ENCODE data around the gene HCRT. TPM values are rescaled to one million over a fixed set of nuclear protein-coding genes. Genes with fewer than 3 reads are reported as not detected.
"Not testable (repeated sequence)": the region's sequence is repeated elsewhere in the genome, so short reads cannot be mapped to it uniquely, and the experiment has no call there.

Gene HCRT
- total and polyA plus RNA-seq, 2 donors = not detected

DNA sequence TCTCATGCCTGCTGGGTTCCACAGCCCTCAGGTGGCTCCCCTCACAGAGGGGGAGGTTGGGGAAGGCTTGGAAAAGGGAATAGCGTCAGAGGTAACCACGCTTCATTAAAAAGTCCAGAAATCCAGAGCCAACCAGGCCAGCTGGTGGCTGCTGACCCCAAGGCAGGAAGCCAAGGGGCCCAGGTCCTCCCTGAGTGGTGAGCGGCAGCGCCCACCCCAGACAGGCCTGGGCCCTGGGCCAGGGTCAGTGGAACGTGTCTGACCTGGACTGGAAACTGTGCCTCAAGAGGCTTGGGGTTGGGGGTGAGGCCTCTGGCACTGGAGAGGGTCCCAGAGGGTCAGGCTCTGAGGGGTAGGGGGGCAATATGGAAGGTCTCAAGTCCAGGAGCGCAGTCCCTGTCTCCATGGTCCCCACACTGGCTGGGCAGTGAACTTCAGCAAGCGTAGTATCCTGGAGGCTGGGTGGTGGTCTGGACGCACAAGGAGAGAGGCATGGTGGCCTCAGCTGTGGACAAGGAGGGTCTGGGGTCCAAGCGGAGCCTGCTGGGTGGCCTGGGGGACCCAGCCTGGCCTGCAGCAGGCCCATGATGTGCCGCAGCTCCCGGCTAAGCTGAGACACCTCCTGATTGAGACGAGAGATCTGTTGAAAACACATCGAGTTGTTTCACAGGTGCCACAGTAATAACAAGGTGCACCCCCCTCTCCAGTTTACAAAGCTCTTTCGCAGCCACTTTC, 25.3 kb downstream of the HCRT start:
- WGBS = 68% methylated on average over 14 of the region's 14 CpGs
- no peak for DNase-seq (ENCODE audit: extremely low spot score)
- Histone ChIP-seq H3K4me3 (ENCODE audit: low read depth, low read length) (no peak overlapping the region), H3K36me3 (ENCODE audit: insufficient read depth) (no peaks in the 10 kb centered on the region), H3K27ac (ENCODE audit: low read depth) (no peak overlapping the region), H3K4me1 (ENCODE audit: insufficient read depth) (no peaks in the 10 kb centered on the region)

DNA sequence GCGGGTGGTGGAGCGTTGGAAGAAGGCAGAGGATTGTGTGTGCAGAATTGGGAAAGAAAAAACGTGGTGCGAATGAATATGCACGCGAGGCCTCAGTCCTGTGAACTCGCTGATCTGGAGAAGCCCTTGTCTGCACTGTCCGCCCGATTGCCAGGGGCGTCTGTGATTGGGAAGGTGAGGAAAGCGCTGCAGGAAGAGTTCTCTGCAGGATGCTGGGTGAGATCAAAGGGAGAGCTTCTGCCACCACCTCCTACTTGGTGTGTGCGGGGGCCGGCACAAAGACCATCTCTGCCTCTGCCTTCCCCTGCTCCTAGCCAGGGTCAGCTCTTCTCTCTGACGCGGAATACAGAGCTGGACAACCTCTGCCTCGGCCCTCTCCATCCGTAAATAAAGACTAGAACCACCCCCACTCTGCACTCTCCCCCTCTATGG, 29.6 kb downstream of the HCRT start:
- H3K27ac ChIP-seq (ENCODE audit: low read depth) = no peak overlapping the region
- no peaks in the 10 kb centered on the region for H3K36me3 ChIP-seq (ENCODE audit: insufficient read depth)
- H3K4me3 ChIP-seq (ENCODE audit: low read depth, low read length) = peak overlapping the region; percentile 38
- DNase-seq (ENCODE audit: extremely low spot score) = no peak
- WGBS = 24% methylated on average over 17 of the region's 17 CpGs
- H3K4me1 ChIP-seq (ENCODE audit: insufficient read depth) = no peaks in the 10 kb centered on the region

GRCh38 chr17:42153919-42154742, 31.1 kb downstream of the HCRT start:
- DNase-seq (ENCODE audit: extremely low spot score) = no peak
- WGBS = 6% methylated on average over 15 of the region's 15 CpGs
- Histone ChIP-seq H3K4me3 (ENCODE audit: low read depth, low read length) (peak overlapping the region; percentile 95), H3K4me1 (ENCODE audit: insufficient read depth) (no peaks in the 10 kb centered on the region), H3K36me3 (ENCODE audit: insufficient read depth) (no peaks in the 10 kb centered on the region), H3K27ac (ENCODE audit: low read depth) (peak overlapping the region; percentile 59)

GRCh38 chr17:42146911-42147607, 38.2 kb downstream of the HCRT start:
- Histone ChIP-seq H3K4me1 (ENCODE audit: insufficient read depth) (no peaks in the 10 kb centered on the region), H3K27ac (ENCODE audit: low read depth) (no peak overlapping the region), H3K4me3 (ENCODE audit: low read depth, low read length) (no peak overlapping the region), H3K36me3 (ENCODE audit: insufficient read depth) (no peaks in the 10 kb centered on the region)
- DNase-seq (ENCODE audit: extremely low spot score) = no peak
- 89% methylated on average over 13 of the region's 13 CpGs for WGBS

DNA sequence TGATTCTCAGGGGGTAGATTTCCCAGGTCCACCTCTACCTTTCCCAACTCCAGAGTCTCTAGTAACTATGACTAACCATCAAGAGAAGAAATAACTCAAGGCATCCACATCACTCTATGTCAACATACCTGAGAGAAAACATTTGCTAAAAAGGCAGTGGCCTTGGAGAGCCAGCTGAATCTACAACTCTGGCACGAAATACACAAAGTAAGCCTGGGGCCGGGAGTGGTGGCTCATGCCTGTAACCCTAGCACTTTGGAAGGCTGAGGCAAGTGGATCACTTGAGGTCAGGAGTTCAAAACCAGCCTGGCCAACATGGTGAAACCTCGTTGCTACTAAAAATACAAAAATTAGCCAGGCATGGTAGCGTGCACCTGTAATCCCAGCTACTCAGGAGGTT, 42.1 kb downstream of the HCRT start:
- not testable (repeated sequence) for DNase-seq (ENCODE audit: extremely low spot score); H3K27ac ChIP-seq (ENCODE audit: low read depth); H3K36me3 ChIP-seq (ENCODE audit: insufficient read depth); H3K4me3 ChIP-seq (ENCODE audit: low read depth, low read length); H3K4me1 ChIP-seq (ENCODE audit: insufficient read depth)
- WGBS = 90% methylated on average over 4 of the region's 4 CpGs

DNA sequence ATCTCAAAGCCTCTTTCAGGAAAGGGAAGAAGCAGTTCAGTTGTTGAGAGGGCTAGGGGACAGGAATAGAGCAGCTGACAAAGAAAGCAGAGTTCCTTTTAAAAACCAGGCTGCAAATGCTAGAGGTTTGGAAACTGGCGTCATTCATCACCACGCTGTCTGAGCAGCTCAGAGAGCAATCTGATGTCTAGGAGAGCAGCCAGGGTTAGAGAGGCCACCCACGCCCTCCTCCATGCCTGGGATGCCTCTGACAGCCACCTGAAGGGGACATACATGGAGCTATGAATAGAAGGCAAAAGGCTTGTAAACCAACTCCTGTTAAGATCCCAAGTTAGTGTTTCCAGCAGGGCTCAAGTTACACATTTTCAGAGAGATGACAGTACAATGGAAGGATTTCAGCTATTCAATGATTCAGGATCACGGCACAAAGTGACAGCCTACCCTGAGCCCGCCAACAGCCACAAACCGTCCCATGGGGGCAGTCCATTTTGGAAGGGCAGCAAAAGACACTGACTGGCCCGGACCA, 42.8 kb downstream of the HCRT start:
- Histone ChIP-seq H3K4me3 (ENCODE audit: low read depth, low read length) (no peak overlapping the region), H3K36me3 (ENCODE audit: insufficient read depth) (no peaks in the 10 kb centered on the region), H3K27ac (ENCODE audit: low read depth) (no peak overlapping the region), H3K4me1 (ENCODE audit: insufficient read depth) (no peaks in the 10 kb centered on the region)
- WGBS = 81% methylated on average over 7 of the region's 7 CpGs
- no peak for DNase-seq (ENCODE audit: extremely low spot score)

DNA sequence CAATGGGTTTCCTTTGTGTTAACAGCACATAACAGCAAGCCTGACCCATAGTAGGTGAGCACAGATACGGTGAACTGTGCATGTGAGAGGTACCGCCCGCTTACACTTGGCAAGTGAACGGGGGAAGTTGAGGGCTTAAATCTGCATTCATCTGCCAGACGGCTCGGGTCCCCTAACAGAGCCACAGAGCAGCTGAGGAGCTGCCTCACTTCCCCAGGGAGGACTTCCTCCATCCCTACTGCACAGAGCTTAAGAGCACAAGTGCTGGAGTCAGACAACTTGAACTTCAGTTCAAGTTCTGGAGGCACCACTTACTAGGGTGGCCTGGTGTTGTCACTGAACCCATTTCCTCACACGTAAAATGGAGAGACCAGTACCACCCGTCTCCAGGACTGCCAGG, 43.9 kb downstream of the HCRT start:
- no peak overlapping the region for H3K4me3 ChIP-seq (ENCODE audit: low read depth, low read length)
- 63% methylated on average over 8 of the region's 8 CpGs for WGBS
- H3K27ac ChIP-seq (ENCODE audit: low read depth) = no peak overlapping the region
- H3K4me1 ChIP-seq (ENCODE audit: insufficient read depth) = peaks cover 3% of the 10 kb centered on the region
- H3K36me3 ChIP-seq (ENCODE audit: insufficient read depth) = no peaks in the 10 kb centered on the region
- no peak for DNase-seq (ENCODE audit: extremely low spot score)

GRCh38 chr17:42140690-42141089, 44.6 kb downstream of the HCRT start:
- not testable (repeated sequence) for H3K36me3 ChIP-seq (ENCODE audit: insufficient read depth); H3K4me3 ChIP-seq (ENCODE audit: low read depth, low read length); DNase-seq (ENCODE audit: extremely low spot score); H3K4me1 ChIP-seq (ENCODE audit: insufficient read depth); H3K27ac ChIP-seq (ENCODE audit: low read depth)
- WGBS = 98% methylated on average over 7 of the region's 7 CpGs

GRCh38 chr17:42138749-42139492, 46.3 kb downstream of the HCRT start:
- H3K4me1 ChIP-seq (ENCODE audit: insufficient read depth) = peaks cover 3% of the 10 kb centered on the region
- 53% methylated on average over 7 of the region's 7 CpGs for WGBS
- no peak overlapping the region for H3K4me3 ChIP-seq (ENCODE audit: low read depth, low read length)
- no peak for DNase-seq (ENCODE audit: extremely low spot score)
- no peak overlapping the region for H3K27ac ChIP-seq (ENCODE audit: low read depth)
- H3K36me3 ChIP-seq (ENCODE audit: insufficient read depth) = no peaks in the 10 kb centered on the region

GRCh38 chr17:42136654-42137051, 48.6 kb downstream of the HCRT start:
- DNase-seq (ENCODE audit: extremely low spot score) = no peak
- Histone ChIP-seq H3K36me3 (ENCODE audit: insufficient read depth) (no peaks in the 10 kb centered on the region), H3K4me1 (ENCODE audit: insufficient read depth) (peaks cover 3% of the 10 kb centered on the region), H3K4me3 (ENCODE audit: low read depth, low read length) (no peak overlapping the region), H3K27ac (ENCODE audit: low read depth) (peak overlapping the region; percentile 28)
- 87% methylated on average over 3 of the region's 3 CpGs for WGBS

- no peak overlapping the region for H3K4me3 ChIP-seq (ENCODE audit: low read depth, low read length)
- peak overlapping the region; percentile 72 for H3K27ac ChIP-seq (ENCODE audit: low read depth)
- WGBS = 59% methylated on average over 15 of the region's 15 CpGs
- no peaks in the 10 kb centered on the region for H3K36me3 ChIP-seq (ENCODE audit: insufficient read depth)
- DNase-seq (ENCODE audit: extremely low spot score) = peak; percentile 53
- peaks cover 3% of the 10 kb centered on the region for H3K4me1 ChIP-seq (ENCODE audit: insufficient read depth)
Observed at GRCh38 chr17:42135664-42136653, 49.3 kb downstream of the HCRT start.

DNA sequence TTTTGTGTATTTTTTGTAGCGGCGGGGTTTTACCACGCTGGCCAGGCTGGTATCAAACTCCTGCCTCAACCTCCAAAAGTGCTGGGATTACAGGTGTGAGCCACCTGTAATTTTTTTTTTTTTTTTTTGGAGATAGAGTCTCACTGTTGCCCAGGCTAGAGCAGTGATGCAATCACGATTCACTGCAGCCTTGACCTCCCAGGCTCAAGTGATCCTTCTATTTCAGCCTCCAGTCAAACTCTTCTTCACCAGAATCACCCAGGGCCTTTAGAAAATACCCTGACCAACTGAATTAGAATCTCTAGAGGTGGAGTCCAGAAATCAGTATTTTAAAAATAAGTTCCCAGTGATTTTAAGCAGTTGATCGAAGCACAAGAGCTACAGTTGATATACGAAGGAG, 50.1 kb downstream of the HCRT start:
- WGBS = 79% methylated on average over 6 of the region's 6 CpGs
- Histone ChIP-seq H3K4me3 (ENCODE audit: low read depth, low read length) (no peak overlapping the region), H3K36me3 (ENCODE audit: insufficient read depth) (no peaks in the 10 kb centered on the region), H3K27ac (ENCODE audit: low read depth) (peak overlapping the region; percentile 0), H3K4me1 (ENCODE audit: insufficient read depth) (peaks cover 3% of the 10 kb centered on the region)
- no peak for DNase-seq (ENCODE audit: extremely low spot score)
